Osteoblast (primary cell): Measurements from ENCODE around the gene FAP. TPM values are rescaled to one million over a fixed set of nuclear protein-coding genes. Genes with fewer than 3 reads are reported as not detected.

Source experiments
- DNase-seq: peaks from one replicate; pipeline ENCODE4 v3.0.0; 2011; ENCODE audit warnings: low spot score, mixed read lengths; ENCODE audit not compliant: insufficient read length; ENCODE audit errors: missing footprints
- H2AFZ ChIP-seq: 2 replicates; pipeline ENCODE4 v1.6.0; 2011; ENCODE audit warnings: mild to moderate bottlenecking, low read length
- H3K27ac ChIP-seq: 2 replicates; pipeline ENCODE4 v1.5.1; 2011; ENCODE audit warnings: mild to moderate bottlenecking, low read depth, low read length, moderate library complexity
- H3K27me3 ChIP-seq: 2 replicates; pipeline ENCODE4 v1.6.0; 2012; ENCODE audit warnings: mild to moderate bottlenecking, control low read depth, inconsistent platforms, low read length, moderate library complexity; ENCODE audit not compliant: insufficient read depth
- H3K36me3 ChIP-seq: 2 replicates; pipeline ENCODE4 v1.5.1; 2011; ENCODE audit warnings: mild to moderate bottlenecking, low read length, control low read depth, moderate library complexity; ENCODE audit not compliant: insufficient read depth
- H3K4me1 ChIP-seq: 2 replicates; pipeline ENCODE4 v1.5.1; 2011; ENCODE audit warnings: mild to moderate bottlenecking, low read length, control low read depth, moderate library complexity; ENCODE audit not compliant: insufficient read depth
- H3K4me2 ChIP-seq: 2 replicates; pipeline ENCODE4 v1.6.0; 2011; ENCODE audit warnings: mild to moderate bottlenecking, low read length; ENCODE audit not compliant: insufficient read depth
- H3K4me3 ChIP-seq: fragments of 200-600 bp; sonication (generic); 3 replicates; pipeline ENCODE4 v1.5.1; 2012; ENCODE audit warnings: mild to moderate bottlenecking, low read length, inconsistent platforms; ENCODE audit not compliant: insufficient read depth
- H3K79me2 ChIP-seq: 2 replicates; pipeline ENCODE4 v1.6.0; 2012; ENCODE audit warnings: mild to moderate bottlenecking, low read length, control low read depth, inconsistent platforms; ENCODE audit not compliant: insufficient read depth
- H3K9me3 ChIP-seq: 2 replicates; pipeline ENCODE4 v1.5.1; 2011; ENCODE audit warnings: low read depth, low read length, control low read depth
- H4K20me1 ChIP-seq: 2 replicates; pipeline ENCODE4 v1.6.0; 2012; ENCODE audit warnings: mild to moderate bottlenecking, low read length, control low read depth; ENCODE audit not compliant: insufficient read depth
- CTCF ChIP-seq: IDR thresholded peaks from 2 replicates; pipeline ENCODE4 v1.5.1; 2011; ENCODE audit warnings: mild to moderate bottlenecking, low read depth, low read length, moderate library complexity; ENCODE audit errors: extremely low read depth
- total RNA-seq: library from RNA; depleted of rRNA; stranded (reverse); fragments of >200 nt; gene quantifications from 2 replicates; pipeline ENCODE4 v1.2.3, GENCODE V29; 2012

The FAP gene
- total RNA-seq, 1 donor, result 464 TPM

DNA sequence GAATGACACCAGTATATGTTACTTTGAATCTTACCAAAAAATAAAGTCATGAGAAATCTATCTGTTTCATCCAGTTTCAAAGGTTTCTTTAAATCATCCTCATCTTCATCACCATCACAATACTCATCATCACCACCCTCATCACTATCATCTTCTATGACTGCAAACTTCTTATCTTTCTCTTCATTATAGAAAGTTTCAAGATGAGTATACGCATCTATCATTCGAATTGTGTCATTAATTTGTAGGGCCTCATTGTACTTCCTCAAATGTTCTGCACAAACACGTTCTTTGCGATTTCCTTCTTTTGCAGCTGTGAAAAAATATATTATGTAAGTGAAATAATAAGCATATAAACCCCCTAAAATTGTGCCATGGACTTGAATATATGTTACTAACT lies 34.1 kb upstream of the FAP start:
- Histone ChIP-seq H3K27ac (no peak overlapping the region), H2AFZ (no peak overlapping the region), H3K79me2 (no peaks in the 10 kb centered on the region), H4K20me1 (no peaks in the 10 kb centered on the region), H3K36me3 (no peaks in the 10 kb centered on the region), H3K9me3 (no peaks in the 10 kb centered on the region), H3K27me3 (no peaks in the 10 kb centered on the region), H3K4me2 (no peak overlapping the region), H3K4me1 (peaks cover 1% of the 10 kb centered on the region), H3K4me3 (no peak overlapping the region)
- no peak for DNase-seq
- TF ChIP-seq CTCF, result no peak

GRCh38 chr2:162267996-162268395 lies 24.8 kb upstream of the FAP start:
- H3K4me2 ChIP-seq, result no peak overlapping the region
- no peak for DNase-seq
- no peaks in the 10 kb centered on the region for H3K27me3 ChIP-seq
- no peaks in the 10 kb centered on the region for H4K20me1 ChIP-seq
- no peak overlapping the region for H3K4me3 ChIP-seq
- no peak for TF ChIP-seq CTCF
- H3K36me3 ChIP-seq, result no peaks in the 10 kb centered on the region
- H3K9me3 ChIP-seq, result no peaks in the 10 kb centered on the region
- peaks cover 11% of the 10 kb centered on the region for H3K4me1 ChIP-seq
- no peak overlapping the region for H2AFZ ChIP-seq
- no peaks in the 10 kb centered on the region for H3K79me2 ChIP-seq
- H3K27ac ChIP-seq, result no peak overlapping the region

DNA sequence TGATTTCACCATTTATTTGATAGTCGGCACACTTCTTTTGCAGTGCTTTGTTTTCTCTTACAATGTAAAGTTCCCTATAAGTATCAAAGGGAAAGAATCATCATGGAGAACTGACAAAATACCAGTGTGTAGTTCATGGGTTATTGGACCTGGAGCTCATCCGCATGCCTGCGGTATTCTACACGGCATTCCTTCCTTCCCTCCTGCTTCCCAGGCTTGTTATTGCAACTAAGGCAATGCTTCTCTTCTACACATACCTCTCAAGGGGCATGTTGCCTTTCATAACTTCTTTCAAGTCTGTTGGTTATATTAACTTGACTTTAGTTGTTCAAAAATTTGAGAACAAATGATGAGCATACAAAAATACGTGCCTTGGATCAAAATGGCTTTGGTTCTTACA lies 24.3 kb upstream of the FAP start:
- no peaks in the 10 kb centered on the region for H3K79me2 ChIP-seq
- no peaks in the 10 kb centered on the region for H4K20me1 ChIP-seq
- H3K4me1 ChIP-seq, result peaks cover 11% of the 10 kb centered on the region
- DNase-seq, result no peak
- H3K36me3 ChIP-seq, result no peaks in the 10 kb centered on the region
- no peak overlapping the region for H3K4me2 ChIP-seq
- H3K27me3 ChIP-seq, result no peaks in the 10 kb centered on the region
- no peak overlapping the region for H3K27ac ChIP-seq
- TF ChIP-seq CTCF, result no peak
- no peak overlapping the region for H2AFZ ChIP-seq
- no peaks in the 10 kb centered on the region for H3K9me3 ChIP-seq
- H3K4me3 ChIP-seq, result no peak overlapping the region

GRCh38 chr2:162266460-162266760 lies 23.2 kb upstream of the FAP start:
- TF ChIP-seq CTCF, result peak; percentile 9
- H3K4me1 ChIP-seq, result peaks cover 17% of the 10 kb centered on the region
- H3K9me3 ChIP-seq, result no peaks in the 10 kb centered on the region
- H3K4me3 ChIP-seq, result no peak overlapping the region
- peak overlapping the region; percentile 85 for H2AFZ ChIP-seq
- H3K27ac ChIP-seq, result no peak overlapping the region
- H3K27me3 ChIP-seq, result no peaks in the 10 kb centered on the region
- no peaks in the 10 kb centered on the region for H3K36me3 ChIP-seq
- DNase-seq, result no peak
- H3K79me2 ChIP-seq, result no peaks in the 10 kb centered on the region
- H3K4me2 ChIP-seq, result no peak overlapping the region
- no peaks in the 10 kb centered on the region for H4K20me1 ChIP-seq
